ENCODE measurements around the gene CLDN7.

DNA sequence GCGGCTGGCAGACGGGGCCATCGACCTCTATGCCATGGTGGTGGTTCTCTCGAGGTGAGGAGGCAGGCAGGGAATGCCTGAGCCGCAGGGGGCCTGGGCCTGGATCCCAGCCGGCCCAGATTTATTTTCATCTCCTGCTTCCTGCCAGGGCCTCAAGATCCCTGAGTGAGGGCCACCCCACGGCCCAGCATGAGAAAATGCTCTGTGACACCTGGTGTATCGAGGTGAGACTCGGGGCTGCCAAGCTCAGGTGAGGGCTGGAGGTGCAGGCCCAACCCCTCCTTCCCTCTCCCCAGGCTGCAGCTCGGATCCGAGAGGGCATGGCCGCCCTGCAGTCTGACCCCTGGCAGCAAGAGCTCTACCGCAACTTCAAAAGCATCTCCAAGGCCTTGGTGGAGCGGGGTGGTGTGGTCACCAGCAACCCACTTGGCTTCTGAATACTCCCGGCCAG is 37.6 kb downstream of the CLDN7 start:
- TF ChIP-seq ZNF274 (IDR thresholded peaks at IDR 0.05; ENCODE audit: low read depth, low read length) (no peak), EZH2phosphoT487 (IDR thresholded peaks at IDR 0.05; ENCODE audit: borderline replicate concordance) (no peak), EZH2 (IDR thresholded peaks at IDR 0.05) (no peak), POLR2AphosphoS5 (IDR thresholded peaks at IDR 0.05; ENCODE audit: low read depth, low read length) (no peak), CBX3 (IDR thresholded peaks at IDR 0.05; ENCODE audit: low read depth) (no peak), SRF (IDR thresholded peaks at IDR 0.05; ENCODE audit: low read depth) (no peak), POLR2A (IDR thresholded peaks at IDR 0.05; ENCODE audit: borderline replicate concordance, extremely low read depth, insufficient read depth, insufficient read length) (no peak)
- TF ChIP-seq, protein P1, sequence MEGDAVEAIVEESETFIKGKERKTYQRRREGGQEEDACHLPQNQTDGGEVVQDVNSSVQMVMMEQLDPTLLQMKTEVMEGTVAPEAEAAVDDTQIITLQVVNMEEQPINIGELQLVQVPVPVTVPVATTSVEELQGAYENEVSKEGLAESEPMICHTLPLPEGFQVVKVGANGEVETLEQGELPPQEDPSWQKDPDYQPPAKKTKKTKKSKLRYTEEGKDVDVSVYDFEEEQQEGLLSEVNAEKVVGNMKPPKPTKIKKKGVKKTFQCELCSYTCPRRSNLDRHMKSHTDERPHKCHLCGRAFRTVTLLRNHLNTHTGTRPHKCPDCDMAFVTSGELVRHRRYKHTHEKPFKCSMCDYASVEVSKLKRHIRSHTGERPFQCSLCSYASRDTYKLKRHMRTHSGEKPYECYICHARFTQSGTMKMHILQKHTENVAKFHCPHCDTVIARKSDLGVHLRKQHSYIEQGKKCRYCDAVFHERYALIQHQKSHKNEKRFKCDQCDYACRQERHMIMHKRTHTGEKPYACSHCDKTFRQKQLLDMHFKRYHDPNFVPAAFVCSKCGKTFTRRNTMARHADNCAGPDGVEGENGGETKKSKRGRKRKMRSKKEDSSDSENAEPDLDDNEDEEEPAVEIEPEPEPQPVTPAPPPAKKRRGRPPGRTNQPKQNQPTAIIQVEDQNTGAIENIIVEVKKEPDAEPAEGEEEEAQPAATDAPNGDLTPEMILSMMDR (IDR thresholded peaks at IDR 0.05 in 2 of 3, conservative IDR thresholded peaks at IDR 0.05 in 1 of 3; ENCODE audit: borderline replicate concordance in 1 of 3, insufficient read depth in 1 of 3, low read depth in 2 of 3, low read length in 2 of 3): no peak

Data from HCT116 (cell line).